Measurements from ENCODE around the gene TBC1D22A. TPM values are rescaled to one million over a fixed set of nuclear protein-coding genes. Genes with fewer than 3 reads are reported as not detected.

TBC1D22A gene
- total and polyA plus RNA-seq, 9 of the 15 experiments (the other 6 are each of a cell fraction or from before 2014, with no cell fraction given), result 0.20 to 11.5 (median 5.2) TPM

DNA sequence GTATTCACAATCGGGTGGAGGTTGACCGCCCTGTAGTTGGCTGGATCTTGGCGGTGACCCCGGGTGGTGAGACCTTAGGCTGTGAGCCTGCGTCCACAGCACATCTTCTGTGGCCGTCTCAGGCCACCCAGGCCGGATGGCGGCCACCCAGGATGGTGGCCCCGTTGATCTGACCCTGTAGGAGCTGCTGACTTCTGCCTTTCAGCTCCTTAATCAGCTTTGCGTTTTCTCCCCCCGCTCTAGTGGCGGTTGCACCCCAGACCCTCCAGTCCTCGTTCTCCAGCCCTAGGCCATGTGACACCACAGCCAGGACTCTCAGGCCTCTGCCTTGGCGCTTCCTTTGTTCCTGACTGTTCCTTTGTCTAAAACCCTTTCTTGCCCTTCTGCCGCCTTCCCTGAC lies 244.0 kb downstream of the TBC1D22A start (continued):
- TF ChIP-seq, protein P1, sequence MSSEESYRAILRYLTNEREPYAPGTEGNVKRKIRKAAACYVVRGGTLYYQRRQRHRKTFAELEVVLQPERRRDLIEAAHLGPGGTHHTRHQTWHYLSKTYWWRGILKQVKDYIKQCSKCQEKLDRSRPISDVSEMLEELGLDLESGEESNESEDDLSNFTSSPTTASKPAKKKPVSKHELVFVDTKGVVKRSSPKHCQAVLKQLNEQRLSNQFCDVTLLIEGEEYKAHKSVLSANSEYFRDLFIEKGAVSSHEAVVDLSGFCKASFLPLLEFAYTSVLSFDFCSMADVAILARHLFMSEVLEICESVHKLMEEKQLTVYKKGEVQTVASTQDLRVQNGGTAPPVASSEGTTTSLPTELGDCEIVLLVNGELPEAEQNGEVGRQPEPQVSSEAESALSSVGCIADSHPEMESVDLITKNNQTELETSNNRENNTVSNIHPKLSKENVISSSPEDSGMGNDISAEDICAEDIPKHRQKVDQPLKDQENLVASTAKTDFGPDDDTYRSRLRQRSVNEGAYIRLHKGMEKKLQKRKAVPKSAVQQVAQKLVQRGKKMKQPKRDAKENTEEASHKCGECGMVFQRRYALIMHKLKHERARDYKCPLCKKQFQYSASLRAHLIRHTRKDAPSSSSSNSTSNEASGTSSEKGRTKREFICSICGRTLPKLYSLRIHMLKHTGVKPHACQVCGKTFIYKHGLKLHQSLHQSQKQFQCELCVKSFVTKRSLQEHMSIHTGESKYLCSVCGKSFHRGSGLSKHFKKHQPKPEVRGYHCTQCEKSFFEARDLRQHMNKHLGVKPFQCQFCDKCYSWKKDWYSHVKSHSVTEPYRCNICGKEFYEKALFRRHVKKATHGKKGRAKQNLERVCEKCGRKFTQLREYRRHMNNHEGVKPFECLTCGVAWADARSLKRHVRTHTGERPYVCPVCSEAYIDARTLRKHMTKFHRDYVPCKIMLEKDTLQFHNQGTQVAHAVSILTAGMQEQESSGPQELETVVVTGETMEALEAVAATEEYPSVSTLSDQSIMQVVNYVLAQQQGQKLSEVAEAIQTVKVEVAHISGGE (CRISPR knock-in tag; IDR thresholded peaks at IDR 0.05), result no peak

DNA sequence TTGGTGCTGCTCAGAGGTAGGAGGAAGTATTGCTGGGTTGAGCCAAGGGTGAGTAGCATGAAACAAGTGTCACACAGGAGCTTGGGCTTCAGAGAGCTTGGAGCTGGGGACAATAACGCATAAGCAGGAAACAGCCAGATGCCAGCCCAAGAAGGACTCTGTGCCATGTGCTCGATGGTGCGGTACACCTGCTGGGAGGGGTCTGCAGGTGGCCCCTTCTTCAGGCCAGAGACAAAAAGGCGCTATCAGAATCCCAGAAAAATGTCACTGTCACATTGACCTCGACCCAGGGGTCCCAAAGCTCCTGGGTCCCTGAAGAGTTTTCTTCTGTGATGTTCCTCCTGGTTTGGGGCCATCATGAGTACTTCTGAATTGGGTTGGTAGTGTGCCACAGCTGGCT lies 244.4 kb downstream of the TBC1D22A start:
- Histone ChIP-seq H3K9me1 (ENCODE audit: control insufficient read depth, insufficient read depth, low read length) (no peaks in the 10 kb centered on the region), H3K9me3 (replicated peaks; ENCODE audit: control insufficient read depth, insufficient read depth, low read depth, low read length) (no peaks in the 10 kb centered on the region), H3K79me2 (ENCODE audit: control insufficient read depth, insufficient read depth, low read length) (no peaks in the 10 kb centered on the region), H2AFZ (ENCODE audit: low read depth, low read length) (no peak overlapping the region), H4K20me1 (replicated peaks; ENCODE audit: control insufficient read depth, insufficient read depth, low read length) (no peaks in the 10 kb centered on the region), H3K27ac (ENCODE audit: extremely low read depth, low read depth, low read length) (no peak overlapping the region), H3K9ac (ENCODE audit: insufficient read depth in 1 of 2, low read depth in 2 of 2, low read length in 2 of 2) (no peak overlapping the region), H3K4me2 (ENCODE audit: insufficient read depth, low read length) (no peak overlapping the region), H3K4me1 (replicated peaks in 1 of 2; ENCODE audit: control insufficient read depth in 2 of 2, insufficient read depth in 2 of 2, low read length in 2 of 2) (no peaks in the 10 kb centered on the region), H3K36me3 (ENCODE audit: control insufficient read depth, insufficient read depth, low read length) (peaks cover 4% of the 10 kb centered on the region; the same call in 2 of the 3 replicates), H3K4me3 (no peak overlapping the region), H3K27me3 (ENCODE audit: control insufficient read depth in 2 of 2, insufficient read depth in 2 of 2, low read length in 2 of 2) (no peaks in the 10 kb centered on the region)
- ChIA-PET POLR2A (no interaction called here), CTCF (ENCODE audit: low intra/inter-chr PET ratio) (no interaction called here)
- ATAC-seq (no peak), DNase-seq (ENCODE audit: extremely low read depth in 1 of 4, low spot score in 3 of 4) (no peak), FAIRE-seq (no peak)
- 66% methylated on average over 4 of the region's 5 CpGs for WGBS (ENCODE audit: insufficient coverage, low coverage, missing lambda C conversion rate)
- intact Hi-C loops (cut with micrococcal nuclease) (no loop called here), in situ Hi-C loops (cut with MboI) (no loop called here)
- TF ChIP-seq, protein P2, sequence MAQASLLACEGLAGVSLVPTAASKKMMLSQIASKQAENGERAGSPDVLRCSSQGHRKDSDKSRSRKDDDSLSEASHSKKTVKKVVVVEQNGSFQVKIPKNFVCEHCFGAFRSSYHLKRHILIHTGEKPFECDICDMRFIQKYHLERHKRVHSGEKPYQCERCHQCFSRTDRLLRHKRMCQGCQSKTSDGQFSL (CRISPR knock-in tag; IDR thresholded peaks at IDR 0.05), result no peak
- TF ChIP-seq, protein P2 (tag; IDR thresholded peaks at IDR 0.05), result no peak
- TF ChIP-seq, protein P3, sequence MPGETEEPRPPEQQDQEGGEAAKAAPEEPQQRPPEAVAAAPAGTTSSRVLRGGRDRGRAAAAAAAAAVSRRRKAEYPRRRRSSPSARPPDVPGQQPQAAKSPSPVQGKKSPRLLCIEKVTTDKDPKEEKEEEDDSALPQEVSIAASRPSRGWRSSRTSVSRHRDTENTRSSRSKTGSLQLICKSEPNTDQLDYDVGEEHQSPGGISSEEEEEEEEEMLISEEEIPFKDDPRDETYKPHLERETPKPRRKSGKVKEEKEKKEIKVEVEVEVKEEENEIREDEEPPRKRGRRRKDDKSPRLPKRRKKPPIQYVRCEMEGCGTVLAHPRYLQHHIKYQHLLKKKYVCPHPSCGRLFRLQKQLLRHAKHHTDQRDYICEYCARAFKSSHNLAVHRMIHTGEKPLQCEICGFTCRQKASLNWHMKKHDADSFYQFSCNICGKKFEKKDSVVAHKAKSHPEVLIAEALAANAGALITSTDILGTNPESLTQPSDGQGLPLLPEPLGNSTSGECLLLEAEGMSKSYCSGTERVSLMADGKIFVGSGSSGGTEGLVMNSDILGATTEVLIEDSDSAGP (CRISPR knock-in tag; IDR thresholded peaks at IDR 0.05), result no peak
- TF ChIP-seq GATAD2B (IDR thresholded peaks at IDR 0.05; ENCODE audit: borderline replicate concordance) (no peak), RBM22 (IDR thresholded peaks at IDR 0.05; ENCODE audit: low read depth, low read length, poor library complexity, severe bottlenecking) (no peak), TCFL5 (CRISPR knock-in tag; conservative IDR thresholded peaks at IDR 0.05) (no peak), ZSCAN29 (IDR thresholded peaks at IDR 0.05) (no peak)
- TF ChIP-seq, protein P4, sequence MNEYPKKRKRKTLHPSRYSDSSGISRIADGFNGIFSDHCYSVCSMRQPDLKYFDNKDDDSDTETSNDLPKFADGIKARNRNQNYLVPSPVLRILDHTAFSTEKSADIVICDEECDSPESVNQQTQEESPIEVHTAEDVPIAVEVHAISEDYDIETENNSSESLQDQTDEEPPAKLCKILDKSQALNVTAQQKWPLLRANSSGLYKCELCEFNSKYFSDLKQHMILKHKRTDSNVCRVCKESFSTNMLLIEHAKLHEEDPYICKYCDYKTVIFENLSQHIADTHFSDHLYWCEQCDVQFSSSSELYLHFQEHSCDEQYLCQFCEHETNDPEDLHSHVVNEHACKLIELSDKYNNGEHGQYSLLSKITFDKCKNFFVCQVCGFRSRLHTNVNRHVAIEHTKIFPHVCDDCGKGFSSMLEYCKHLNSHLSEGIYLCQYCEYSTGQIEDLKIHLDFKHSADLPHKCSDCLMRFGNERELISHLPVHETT (CRISPR knock-in tag; conservative IDR thresholded peaks at IDR 0.05 in 1 of 2, IDR thresholded peaks at IDR 0.05 in 1 of 2), result no peak
- BruUV-seq (replicated peaks), result no TSS peak

All from K562 (cell line).